CD4-positive, alpha-beta T cell (primary cell): ENCODE data around the gene CELF5. TPM values are rescaled to one million over a fixed set of nuclear protein-coding genes. Genes with fewer than 3 reads are reported as not detected.

Source experiments
- ATAC-seq: fragments of 200-7000 bp; cut with Tn5 transposase; one replicate; pipeline ENCODE4 v1.10.0; 2022; ENCODE audit warnings: mild to moderate bottlenecking; ENCODE audit not compliant: poor library complexity
- CTCF ChIA-PET: fragments of 350-600 bp; sonication (Branson Sonifier 250); formaldehyde crosslinking; loops from one replicate; lab custom pipeline; 2021; ENCODE audit warnings: antibody characterized with exemption, inconsistent platforms; lab: Charles Lee
- POLR2A ChIA-PET: fragments of 350-600 bp; sonication (Branson Sonifier 250); formaldehyde crosslinking; loops from one replicate; lab custom pipeline; 2021; ENCODE audit warnings: antibody characterized with exemption, inconsistent platforms; lab: Charles Lee
- DNase-seq, 14 experiments: peaks; one replicate each; pipeline ENCODE4 v3.0.0-alpha.2; 2013 to 2020; ENCODE audit warnings: mixed read lengths in 2 of 14
- H3K27ac ChIP-seq, 2 donors: one replicate each; pipeline versions ENCODE4 v1.5.1 to v1.7.0; 2013; ENCODE audit warnings: low read length in 2 of 2, low read depth in 1 of 2, mild to moderate bottlenecking in 1 of 2
- H3K27me3 ChIP-seq, 2 experiments: 1 replicate in 1 of 2; 2 replicates in 1 of 2; pipeline versions ENCODE4 v1.6.1 to v1.7.0; 2013; ENCODE audit warnings: low read length in 2 of 2, control low read depth in 1 of 2, mild to moderate bottlenecking in 1 of 2, moderate library complexity in 1 of 2; ENCODE audit not compliant: insufficient read depth in 2 of 2, control insufficient read depth in 1 of 2
- H3K36me3 ChIP-seq: one replicate; pipeline ENCODE4 v1.6.1; 2013; ENCODE audit warnings: low read length, control low read depth; ENCODE audit not compliant: insufficient read depth
- H3K4me1 ChIP-seq: one replicate; pipeline ENCODE4 v1.6.1; 2013; ENCODE audit warnings: low read length, control low read depth; ENCODE audit not compliant: insufficient read depth
- H3K4me3 ChIP-seq: one replicate; pipeline ENCODE4 v1.5.1; 2013; ENCODE audit warnings: mild to moderate bottlenecking, low read length, moderate library complexity
- H3K9me3 ChIP-seq, 2 experiments: 1 replicate in 1 of 2; 2 replicates in 1 of 2; pipeline versions ENCODE4 v1.6.1 to v1.7.0; 2013; ENCODE audit warnings: low read length in 2 of 2, mild to moderate bottlenecking in 2 of 2, control low read depth in 1 of 2, moderate library complexity in 1 of 2; ENCODE audit not compliant: control insufficient read depth in 1 of 2, insufficient read depth in 1 of 2
- H3K27ac Mint-ChIP-seq: one replicate; pipeline ENCODE4 v1.8.0; 2020; ENCODE audit warnings: mixed read lengths
- H3K27me3 Mint-ChIP-seq: one replicate; pipeline ENCODE4 v1.8.0; 2021; ENCODE audit warnings: mixed read lengths
- H3K36me3 Mint-ChIP-seq: one replicate; pipeline ENCODE4 v1.8.0; 2021; ENCODE audit warnings: low read depth, mixed read lengths
- H3K4me1 Mint-ChIP-seq: one replicate; pipeline ENCODE4 v1.8.0; 2021; ENCODE audit warnings: low read depth, mixed read lengths
- H3K4me3 Mint-ChIP-seq: one replicate; pipeline ENCODE4 v1.8.0; 2020; ENCODE audit warnings: mild to moderate bottlenecking, mixed read lengths
- H3K9me3 Mint-ChIP-seq: one replicate; pipeline ENCODE4 v1.8.0; 2020; ENCODE audit warnings: mixed read lengths
- intact Hi-C, 2 experiments: fragments of 100-400 bp; cut with DNase I in 1 of 2; cut with micrococcal nuclease in 1 of 2; formaldehyde crosslinking; loops; one replicate each; pipeline versions ENCODE4 v1.15.1 to v1.9.0; 2023 to 2025; cut with DNase I, micrococcal nuclease
- total RNA-seq, 174 experiments: library from RNA in 2 of 174; stranded (reverse) in 2 of 174; gene quantifications; one replicate each; pipeline ENCODE4 v1.2.3 and lab custom pipeline; 2021 to 2026
- TF ChIP-seq, protein P1 (sequence below): fragments of 200-600 bp; IDR thresholded peaks from one replicate; pipeline ENCODE4 v1.8.0; 2022; ENCODE audit warnings: antibody characterized with exemption, mild to moderate bottlenecking

Gene CELF5
- total RNA-seq, 2 experiments from 2014 or later, result 0.36 TPM

- no peak for ATAC-seq
- Mint-ChIP-seq H3K27ac (no peak overlapping the region), H3K36me3 (peaks cover 11% of the 10 kb centered on the region), H3K27me3 (no peaks in the 10 kb centered on the region), H3K9me3 (no peaks in the 10 kb centered on the region), H3K4me3 (no peak overlapping the region), H3K4me1 (no peaks in the 10 kb centered on the region)
- TF ChIP-seq, protein P1, sequence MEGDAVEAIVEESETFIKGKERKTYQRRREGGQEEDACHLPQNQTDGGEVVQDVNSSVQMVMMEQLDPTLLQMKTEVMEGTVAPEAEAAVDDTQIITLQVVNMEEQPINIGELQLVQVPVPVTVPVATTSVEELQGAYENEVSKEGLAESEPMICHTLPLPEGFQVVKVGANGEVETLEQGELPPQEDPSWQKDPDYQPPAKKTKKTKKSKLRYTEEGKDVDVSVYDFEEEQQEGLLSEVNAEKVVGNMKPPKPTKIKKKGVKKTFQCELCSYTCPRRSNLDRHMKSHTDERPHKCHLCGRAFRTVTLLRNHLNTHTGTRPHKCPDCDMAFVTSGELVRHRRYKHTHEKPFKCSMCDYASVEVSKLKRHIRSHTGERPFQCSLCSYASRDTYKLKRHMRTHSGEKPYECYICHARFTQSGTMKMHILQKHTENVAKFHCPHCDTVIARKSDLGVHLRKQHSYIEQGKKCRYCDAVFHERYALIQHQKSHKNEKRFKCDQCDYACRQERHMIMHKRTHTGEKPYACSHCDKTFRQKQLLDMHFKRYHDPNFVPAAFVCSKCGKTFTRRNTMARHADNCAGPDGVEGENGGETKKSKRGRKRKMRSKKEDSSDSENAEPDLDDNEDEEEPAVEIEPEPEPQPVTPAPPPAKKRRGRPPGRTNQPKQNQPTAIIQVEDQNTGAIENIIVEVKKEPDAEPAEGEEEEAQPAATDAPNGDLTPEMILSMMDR, result no peak
- no peak for DNase-seq
- H3K36me3 ChIP-seq, result peaks cover 16% of the 10 kb centered on the region
- intact Hi-C loops, result loop anchor here in 1 of 2 experiments (2.0 kb wide), 1 partner anchor 248 kb away; no protein-coding TSS in a partner anchor
- peaks cover 6% of the 10 kb centered on the region for H3K4me1 ChIP-seq
- no peak overlapping the region for H3K27ac ChIP-seq
- no peaks in the 10 kb centered on the region for H3K27me3 ChIP-seq
- ChIA-PET CTCF (interaction anchor here (1.3 to 1.7 kb wide), 3 partner anchors 136 to 260 kb away, joined by 4 to 7 read pairs (median 6); no protein-coding TSS in a partner anchor), POLR2A (no interaction called here)
- H3K9me3 ChIP-seq, result no peaks in the 10 kb centered on the region
- no peak overlapping the region for H3K4me3 ChIP-seq
Measured at GRCh38 chr19:3211191-3211590, 13.3 kb upstream of the CELF5 start.

- intact Hi-C loops, result no loop called here
- CTCF ChIA-PET, result no interaction called here
Measured at GRCh38 chr19:3213159-3213558, 11.3 kb upstream of the CELF5 start.

GRCh38 chr19:3216874-3217273 is 7.6 kb upstream of the CELF5 start:
- intact Hi-C loops, result no loop called here
- no peaks in the 10 kb centered on the region for H3K9me3 ChIP-seq
- no peaks in the 10 kb centered on the region for H3K4me1 ChIP-seq
- H3K36me3 Mint-ChIP-seq, result no peaks in the 10 kb centered on the region
- no peak overlapping the region for H3K27ac ChIP-seq
- ATAC-seq (no peak), DNase-seq (no peak)
- H3K27ac Mint-ChIP-seq, result no peak overlapping the region
- no peaks in the 10 kb centered on the region for H3K36me3 ChIP-seq
- no peak overlapping the region for H3K4me3 ChIP-seq
- H3K4me1 Mint-ChIP-seq, result no peaks in the 10 kb centered on the region
- H3K4me3 Mint-ChIP-seq, result no peak overlapping the region
- H3K27me3 Mint-ChIP-seq, result no peaks in the 10 kb centered on the region
- H3K9me3 Mint-ChIP-seq, result no peaks in the 10 kb centered on the region
- TF ChIP-seq, protein P1, result no peak
- ChIA-PET CTCF (no interaction called here), POLR2A (interaction anchor here (0.6 kb wide), 1 partner anchor 1086 kb away, joined by 3 read pairs; no protein-coding TSS in a partner anchor)
- H3K27me3 ChIP-seq, result no peaks in the 10 kb centered on the region

More at GRCh38 chr19:3213159-3213558, 11.3 kb upstream of the CELF5 start:
- Histone ChIP-seq H3K4me1 (peaks cover 6% of the 10 kb centered on the region), H3K36me3 (no peaks in the 10 kb centered on the region), H3K4me3 (no peak overlapping the region), H3K27me3 (no peaks in the 10 kb centered on the region), H3K9me3 (no peaks in the 10 kb centered on the region), H3K27ac (no peak overlapping the region)
- H3K27me3 Mint-ChIP-seq, result no peaks in the 10 kb centered on the region
- H3K9me3 Mint-ChIP-seq, result no peaks in the 10 kb centered on the region
- H3K36me3 Mint-ChIP-seq, result peaks cover 11% of the 10 kb centered on the region
- H3K4me1 Mint-ChIP-seq, result no peaks in the 10 kb centered on the region
- no peak for ATAC-seq
- H3K27ac Mint-ChIP-seq, result no peak overlapping the region
- POLR2A ChIA-PET, result no interaction called here
- no peak for DNase-seq
- no peak overlapping the region for H3K4me3 Mint-ChIP-seq
- TF ChIP-seq, protein P1, result no peak
